HCT116 (cell line): ENCODE measurements around the gene ADAMTSL2. TPM values are rescaled to one million over a fixed set of nuclear protein-coding genes. Genes with fewer than 3 reads are reported as not detected.

ENCODE experiments used
- ATAC-seq: fragments of 200-7000 bp; cut with Tn5 transposase; 2 replicates; pipeline ENCODE4 v1.9.1; 2020; ENCODE audit warnings: mild to moderate bottlenecking, moderate library complexity
- BruUV-seq: library from RNA; stranded (reverse); fragments of 400-500 nt; replicated peaks from 2 replicates; lab custom pipeline; 2021; lab: Mats Ljungman, UMichigan
- CTCF ChIA-PET: fragments of 300-600 bp; sonication (Branson Sonifier 250); formaldehyde crosslinking; loops from one replicate; lab custom pipeline; 2021; ENCODE audit warnings: antibody characterized with exemption; lab: Charles Lee
- POLR2A ChIA-PET: fragments of 300-600, 350-600 bp; sonication (Branson Sonifier 250); formaldehyde crosslinking; loops from one replicate; lab custom pipeline; 2021; ENCODE audit warnings: antibody characterized with exemption; lab: Charles Lee
- RAD21 ChIA-PET, 2 experiments: fragments of 300-600 bp; sonication (Branson Sonifier 250); formaldehyde crosslinking; loops; one replicate each; lab custom pipeline; 2023; ENCODE audit warnings: low total read pairs in 2 of 2; ENCODE audit not compliant: uncharacterized antibody in 2 of 2, unreplicated experiment in 2 of 2, low non-redundant PET in 1 of 2; lab: Charles Lee
- DNase-seq: peaks from one replicate; pipeline ENCODE4 v3.0.0-alpha.2; 2010; ENCODE audit warnings: low read depth, low spot score
- H2AFZ ChIP-seq: fragments of 200-600 bp; shearing (Covaris generic), sonication (generic); 2 replicates; pipeline ENCODE4 v1.6.1; 2017; ENCODE audit warnings: low read depth, mixed run types, mixed read lengths, antibody characterized with exemption, low read length; ENCODE audit not compliant: poor library complexity, severe bottlenecking
- H3K27ac ChIP-seq: 2 replicates; pipeline ENCODE4 v1.5.1; 2012; ENCODE audit warnings: low read depth, low read length
- H3K27me3 ChIP-seq: fragments of 200-600 bp; sonication (generic); 2 replicates; pipeline ENCODE4 v1.6.1; 2016; ENCODE audit warnings: mixed run types, low read length, mixed read lengths; ENCODE audit not compliant: insufficient read depth
- H3K36me3 ChIP-seq, 2 experiments: fragments of 200-500 bp in 1 of 2; fragments of 200-600 bp in 1 of 2; sonication (Bioruptor generic) in 1 of 2; sonication (generic) in 1 of 2; 2 replicates each; pipeline versions ENCODE4 v1.5.1 to v1.6.1; 2014 to 2016; ENCODE audit warnings: low read length in 2 of 2, inconsistent platforms in 1 of 2, mixed read lengths in 1 of 2, mixed run types in 1 of 2; ENCODE audit not compliant: insufficient read depth in 2 of 2, control insufficient read depth in 1 of 2
- H3K4me1 ChIP-seq, 2 experiments: fragments of 200-600 bp in 1 of 2; sonication (generic) in 1 of 2; 2 replicates each; pipeline versions ENCODE4 v1.5.1 to v1.6.1; 2012 to 2017; ENCODE audit warnings: low read length in 2 of 2, inconsistent platforms in 1 of 2, mild to moderate bottlenecking in 1 of 2, mixed read lengths in 1 of 2, mixed run types in 1 of 2, moderate library complexity in 1 of 2; ENCODE audit not compliant: insufficient read depth in 2 of 2, control insufficient read depth in 1 of 2
- H3K4me2 ChIP-seq: fragments of 200-600 bp; sonication (generic); 2 replicates; pipeline ENCODE4 v1.6.1; 2017; ENCODE audit warnings: mixed run types, low read length, mixed read lengths
- H3K4me3 ChIP-seq, 2 experiments: fragments of 200-600 bp in 1 of 2; sonication (generic) in 1 of 2; replicated peaks in 1 of 2; 2 replicates each; pipeline ENCODE4 v1.5.1; 2011 to 2016; ENCODE audit warnings: low read length in 2 of 2, control low read depth in 1 of 2, low read depth in 1 of 2, mild to moderate bottlenecking in 1 of 2, mixed read lengths in 1 of 2, mixed run types in 1 of 2
- H3K79me2 ChIP-seq: fragments of 200-600 bp; sonication (generic); 2 replicates; pipeline ENCODE4 v1.6.1; 2017; ENCODE audit warnings: mild to moderate bottlenecking, mixed run types, low read length, moderate library complexity, mixed read lengths; ENCODE audit not compliant: insufficient read depth
- H3K9ac ChIP-seq: fragments of 200-600 bp; sonication (generic); 2 replicates; pipeline ENCODE4 v1.6.1; 2016; ENCODE audit warnings: low read length, mixed read lengths
- H3K9me2 ChIP-seq: fragments of 200-600 bp; sonication (generic), shearing (Covaris generic); 2 replicates; pipeline ENCODE4 v1.6.1; 2017; ENCODE audit warnings: mixed run types, mild to moderate bottlenecking, moderate library complexity; ENCODE audit not compliant: insufficient read depth
- H3K9me3 ChIP-seq, 2 experiments: fragments of 200-500 bp in 1 of 2; fragments of 200-600 bp in 1 of 2; sonication (Bioruptor generic) in 1 of 2; sonication (generic) in 1 of 2; 2 replicates each; pipeline ENCODE4 v1.6.1; 2014 to 2017; ENCODE audit warnings: low read length in 2 of 2, mixed read lengths in 2 of 2, inconsistent platforms in 1 of 2, low read depth in 1 of 2, mild to moderate bottlenecking in 1 of 2, mixed run types in 1 of 2, moderate library complexity in 1 of 2; ENCODE audit not compliant: control insufficient read depth in 1 of 2, insufficient read depth in 1 of 2
- H4K20me1 ChIP-seq: fragments of 200-600 bp; sonication (generic), shearing (Covaris generic); 2 replicates; pipeline ENCODE4 v1.6.1; 2017; ENCODE audit warnings: mixed run types, mild to moderate bottlenecking, moderate library complexity; ENCODE audit not compliant: insufficient read depth
- CEBPB ChIP-seq: IDR thresholded peaks from 2 replicates; pipeline ENCODE4 v1.6.1; 2012; ENCODE audit warnings: low read depth
- CTCF ChIP-seq, 3 experiments: fragments of 200-600 bp in 1 of 3; sonication (generic) in 1 of 3; IDR thresholded peaks in 2 of 3; conservative IDR thresholded peaks in 1 of 3; 2 replicates each; pipeline ENCODE4 v1.5.1; 2012 to 2017; ENCODE audit warnings: low read depth in 2 of 3, low read length in 2 of 3, antibody characterized with exemption in 1 of 3, borderline replicate concordance in 1 of 3, control low read depth in 1 of 3, mild to moderate bottlenecking in 1 of 3, mixed read lengths in 1 of 3, mixed run types in 1 of 3, moderate library complexity in 1 of 3; ENCODE audit not compliant: insufficient read depth in 1 of 3
- EZH2 ChIP-seq: fragments of 200-600 bp; sonication (generic); IDR thresholded peaks from 2 replicates; pipeline ENCODE4 v1.6.1; 2017; ENCODE audit warnings: antibody characterized with exemption, mixed run types
- EZH2phosphoT487 ChIP-seq: fragments of 200-600 bp; IDR thresholded peaks from 2 replicates; pipeline ENCODE4 v1.6.1; 2018; ENCODE audit warnings: antibody characterized with exemption, borderline replicate concordance
- FOSL1 ChIP-seq: IDR thresholded peaks from 2 replicates; pipeline ENCODE4 v1.6.1; 2012; ENCODE audit warnings: low read depth
- JUND ChIP-seq: IDR thresholded peaks from 2 replicates; pipeline ENCODE4 v1.6.1; 2012
- MAX ChIP-seq: IDR thresholded peaks from 2 replicates; pipeline ENCODE4 v1.6.1; 2012
- POLR2A ChIP-seq: IDR thresholded peaks from 2 replicates; pipeline ENCODE4 v1.7.0; 2011; ENCODE audit warnings: borderline replicate concordance; ENCODE audit not compliant: insufficient read depth, insufficient read length; ENCODE audit errors: extremely low read depth
- RAD21 ChIP-seq: IDR thresholded peaks from 2 replicates; pipeline ENCODE4 v1.6.1; 2012; ENCODE audit warnings: low read depth, mild to moderate bottlenecking
- SP1 ChIP-seq: IDR thresholded peaks from 2 replicates; pipeline ENCODE4 v1.6.1; 2012; ENCODE audit warnings: low read depth
- TCF7L2 ChIP-seq: IDR thresholded peaks from 2 replicates; pipeline ENCODE4 v1.7.0; 2011; ENCODE audit warnings: borderline replicate concordance, inconsistent platforms; ENCODE audit not compliant: insufficient read depth, insufficient read length; ENCODE audit errors: extremely low read depth
- ZBTB33 ChIP-seq: IDR thresholded peaks from 2 replicates; pipeline ENCODE4 v1.6.1; 2011; ENCODE audit warnings: mild to moderate bottlenecking, low read length, moderate library complexity; ENCODE audit not compliant: insufficient replicate concordance; ENCODE audit errors: extremely low read depth
- intact Hi-C: fragments of 100-400 bp; cut with micrococcal nuclease; formaldehyde crosslinking; loops from 2 replicates; pipeline ENCODE4 v1.10.0; 2022
- total RNA-seq: library from RNA; stranded (reverse); gene quantifications from one replicate; pipeline ENCODE4 v1.2.1, GENCODE V29; 2021; ENCODE audit not compliant: unreplicated experiment

ADAMTSL2 gene
- total RNA-seq, 1 experiment from 2014 or later, result not detected

- Histone ChIP-seq H2AFZ (no peak overlapping the region), H3K9me2 (no peaks in the 10 kb centered on the region), H4K20me1 (no peaks in the 10 kb centered on the region), H3K4me2 (no peak overlapping the region), H3K36me3 (no peaks in the 10 kb centered on the region), H3K27me3 (no peaks in the 10 kb centered on the region), H3K79me2 (no peaks in the 10 kb centered on the region), H3K4me1 (no peaks in the 10 kb centered on the region), H3K27ac (no peak overlapping the region), H3K9ac (no peak overlapping the region), H3K4me3 (no peak overlapping the region), H3K9me3 (peaks cover 7 to 10% of the 10 kb centered on the region in 2 experiments; a peak in 2 of 4 replicates)
- no peak for DNase-seq
- BruUV-seq, result no TSS peak
- ATAC-seq, result no peak
- ChIA-PET CTCF (no interaction called here), RAD21 (no interaction called here), POLR2A (no interaction called here)
- intact Hi-C loops, result no loop called here
- TF ChIP-seq RAD21 (no peak), MAX (no peak), ZBTB33 (no peak), TCF7L2 (no peak), POLR2A (no peak), EZH2 (no peak), CTCF (IDR thresholded peaks at IDR 0.05 in 2 of 3, conservative IDR thresholded peaks at IDR 0.05 in 1 of 3; ENCODE audit: borderline replicate concordance in 1 of 3, insufficient read depth in 1 of 3, low read depth in 2 of 3, low read length in 2 of 3) (no peak), EZH2phosphoT487 (no peak), JUND (no peak), CEBPB (no peak), FOSL1 (no peak), SP1 (no peak)
These were observed 65.1 kb downstream of the ADAMTSL2 start for GRCh38 chr9:133599470-133600173.
